Measurements from ENCODE around the gene KLF4.
"Not testable (repeated sequence)": the region's sequence is repeated elsewhere in the genome, so short reads cannot be mapped to it uniquely, and the experiment has no call there.

The KLF4 gene

DNA sequence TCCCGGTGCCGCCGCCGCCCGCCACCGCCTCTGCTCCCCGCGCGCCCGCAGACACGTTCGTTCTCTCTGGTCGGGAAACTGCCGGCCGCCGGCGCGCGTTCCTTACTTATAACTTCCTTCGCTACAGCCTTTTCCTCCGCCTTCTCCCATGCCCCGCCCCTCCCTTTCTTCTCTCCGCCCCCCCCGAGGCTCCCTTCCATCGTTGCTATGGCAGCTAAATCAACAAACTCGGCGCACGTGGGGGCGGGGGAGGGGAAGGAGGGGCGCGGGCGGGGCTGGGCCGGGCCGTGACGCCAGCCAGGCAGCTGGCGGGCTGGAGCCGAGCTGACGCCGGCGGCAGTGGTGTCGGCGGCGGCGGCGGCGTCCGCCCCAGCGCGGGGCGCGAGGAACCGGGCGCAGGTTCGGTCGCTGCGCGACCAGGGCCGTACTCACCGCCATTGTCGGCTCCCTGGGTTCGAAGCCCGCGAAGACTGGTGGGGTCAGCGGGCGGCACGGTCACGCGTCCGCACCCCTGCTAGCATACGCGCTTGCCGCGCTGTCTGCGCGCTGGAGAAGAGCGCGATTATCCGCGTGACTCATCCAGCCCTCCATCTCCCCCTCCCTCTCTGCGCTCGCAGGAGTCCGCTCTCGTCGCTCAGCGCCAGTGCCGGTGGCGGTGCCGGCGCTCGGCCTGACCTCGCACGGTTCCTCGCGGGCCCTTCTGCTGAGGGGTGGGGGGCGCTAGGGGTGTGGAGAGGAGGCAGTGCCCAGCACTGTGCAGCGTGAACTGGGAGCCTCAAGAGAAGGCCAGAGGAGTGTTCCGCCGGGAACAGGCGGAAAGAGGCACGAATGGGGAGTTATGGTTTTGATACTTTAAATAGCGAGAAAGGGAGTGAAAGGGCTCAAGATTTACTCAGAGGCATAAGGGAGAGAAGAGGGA, at the start of gene KLF4:
Gene KLF4 (minus strand): TSS at position 83 of the 919 bp plus-strand sequence. CDS start 597 bp downstream, outside the sequence.
- DNase-seq, result peak; percentile 89

DNA sequence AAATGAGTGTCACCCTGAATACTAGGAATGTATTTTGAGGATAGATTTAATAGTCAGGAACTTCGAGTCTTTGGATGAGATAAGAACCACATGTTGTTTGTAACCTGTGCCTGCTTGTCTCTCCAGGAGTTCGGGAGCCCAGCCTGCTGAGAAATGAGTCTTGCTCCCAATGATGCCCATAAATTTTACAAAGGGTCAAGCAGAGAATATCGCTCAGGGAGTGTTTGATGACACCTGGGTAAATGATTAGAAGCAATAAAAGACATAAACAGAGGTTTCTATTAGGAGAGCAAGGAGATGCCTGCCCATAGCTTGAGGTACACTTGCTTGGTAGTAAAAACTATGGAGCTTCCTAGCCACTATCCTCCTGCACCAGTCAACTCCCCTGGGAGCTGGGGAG, 46.9 kb upstream of the KLF4 start:
- no peak for DNase-seq

DNA sequence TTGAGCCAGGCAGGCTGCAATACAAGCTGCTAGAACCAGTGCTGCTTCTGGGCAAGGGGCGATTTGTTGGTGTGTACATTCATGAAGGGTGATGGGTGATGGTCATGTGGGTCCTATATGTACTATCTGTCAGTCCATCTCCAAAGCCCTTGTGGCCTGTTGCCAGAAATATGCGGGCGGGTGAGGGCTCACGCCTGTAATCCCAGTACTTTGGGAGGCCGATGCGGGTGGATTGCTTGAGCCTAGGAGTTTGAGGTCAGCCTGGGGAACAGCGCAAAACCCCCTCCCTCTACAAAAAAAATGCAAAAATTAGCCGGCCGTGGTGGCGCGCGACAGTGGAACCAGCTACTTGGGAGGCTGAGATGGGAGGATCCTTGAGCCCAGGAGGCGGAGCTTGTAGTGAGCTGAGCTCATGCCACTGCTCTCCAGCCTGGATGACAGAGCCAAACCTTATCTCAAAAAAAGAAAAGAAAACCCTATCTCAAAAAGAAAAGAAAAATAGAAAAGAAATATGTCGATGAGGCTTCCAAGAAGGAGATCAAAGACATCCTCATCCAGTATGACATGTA, 45.0 kb upstream of the KLF4 start:
- no peak for DNase-seq

DNA sequence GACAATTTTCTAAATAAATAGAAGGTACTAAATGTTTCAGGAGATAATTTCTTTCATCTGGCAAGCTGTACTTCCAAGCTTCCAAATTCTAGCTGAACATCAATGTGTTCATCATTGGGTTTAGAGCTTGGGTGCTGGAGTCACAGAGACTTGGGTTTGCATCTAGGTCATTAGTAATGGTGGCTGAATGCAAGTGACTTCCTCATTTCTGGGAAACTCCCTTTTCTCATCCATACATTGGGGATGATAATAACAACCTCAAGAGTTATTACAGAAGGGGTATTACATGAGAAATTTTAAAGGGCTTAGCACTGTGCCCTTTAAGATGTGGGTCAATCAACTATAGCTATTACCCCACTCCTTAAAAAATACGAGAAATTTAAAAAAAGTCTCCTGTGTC, 41.1 kb upstream of the KLF4 start:
- DNase-seq, result no peak

DNA sequence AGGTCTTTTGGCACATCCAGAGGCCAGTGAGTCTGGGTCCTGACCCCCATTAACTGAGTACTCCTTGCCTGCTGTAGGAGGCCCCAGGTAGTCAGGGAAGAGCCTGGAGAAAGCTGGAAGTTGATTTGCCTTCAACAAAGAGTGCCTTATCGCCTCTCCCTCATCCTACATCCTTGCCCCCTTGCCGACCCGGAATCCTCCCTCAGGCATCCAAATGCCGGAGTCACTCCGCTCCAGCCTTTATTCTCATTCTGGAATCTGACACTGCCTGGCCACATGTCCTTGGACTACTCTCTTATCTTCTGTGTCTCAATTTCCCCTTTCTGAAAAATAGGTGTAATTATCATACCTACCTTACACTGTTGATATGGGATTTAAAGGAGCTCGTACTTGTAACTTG, 39.1 kb upstream of the KLF4 start:
- DNase-seq, result no peak

DNA sequence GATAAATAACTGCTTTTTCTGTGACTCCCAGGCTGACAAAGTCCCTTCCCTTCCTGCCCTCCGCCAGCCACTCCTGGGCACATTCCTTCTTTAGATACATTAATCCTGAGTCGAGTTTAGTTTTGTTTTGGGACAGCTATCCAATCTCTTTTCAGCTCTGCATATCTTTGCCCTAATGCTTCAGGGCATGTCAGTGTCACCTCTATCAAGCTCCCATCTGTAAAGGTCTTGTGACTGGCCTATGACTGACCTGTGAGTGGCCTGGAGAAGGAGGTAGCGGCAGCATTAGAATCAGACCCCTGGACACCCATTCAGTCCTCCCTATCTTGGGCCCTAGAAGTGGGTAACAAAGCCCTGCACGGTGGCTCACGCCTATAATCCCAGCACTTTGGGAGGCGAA, 34.0 kb upstream of the KLF4 start:
- DNase-seq, result no peak

DNA sequence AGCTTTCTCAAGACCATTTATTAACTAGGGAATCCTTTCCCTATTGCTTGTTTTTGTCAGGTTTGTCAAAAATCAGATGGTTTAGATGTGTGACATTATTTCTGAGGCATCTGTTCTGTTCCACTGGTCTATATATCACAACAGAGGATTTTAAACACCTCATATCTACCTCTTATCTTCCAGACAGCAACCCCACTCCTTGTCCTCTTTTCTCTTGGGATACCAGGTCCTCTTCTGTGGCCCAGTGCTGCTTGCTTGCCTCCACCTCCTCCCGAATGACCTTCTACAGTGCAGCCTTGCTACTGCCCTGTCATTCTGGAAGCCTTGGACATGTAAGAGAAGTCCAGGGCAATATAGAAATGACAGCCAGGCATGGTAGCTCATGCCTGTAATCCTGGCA, 30.6 kb upstream of the KLF4 start:
- DNase-seq, result no peak

DNA sequence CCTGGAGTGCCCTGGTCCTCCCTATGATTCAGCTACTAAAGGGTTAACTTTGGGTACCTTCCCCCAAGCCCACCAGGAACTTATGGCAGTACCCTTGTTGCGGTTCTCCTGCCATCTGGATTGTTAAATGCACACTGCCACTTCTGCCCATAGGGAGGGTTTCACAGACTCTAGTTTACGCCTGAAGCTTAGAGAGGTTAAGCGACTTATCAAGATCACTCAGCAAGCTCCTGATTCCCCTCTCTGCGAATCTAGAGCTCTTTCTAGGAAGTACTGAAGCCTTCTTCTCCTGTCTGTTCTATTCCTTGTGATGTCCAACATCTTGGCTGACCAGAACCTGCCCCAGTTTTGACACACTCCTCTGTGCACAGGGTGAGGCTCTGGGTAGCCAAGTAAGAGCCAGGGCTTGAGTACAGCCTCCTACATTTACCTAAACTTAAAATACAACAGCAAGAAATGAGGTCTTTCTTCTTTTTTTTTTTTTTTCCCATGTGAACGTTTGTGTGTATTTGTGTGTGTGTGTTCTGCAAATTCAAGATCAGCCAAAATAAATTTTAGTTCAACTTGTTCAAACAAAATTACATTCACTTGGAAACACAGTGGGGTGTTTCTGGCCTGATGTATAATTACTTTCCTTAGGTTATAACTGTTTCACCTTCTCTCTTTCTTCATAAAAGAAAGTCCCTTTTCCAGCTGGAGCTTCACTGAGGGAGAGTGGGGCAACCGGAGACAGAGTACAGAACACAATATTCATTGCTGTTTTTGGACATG, 28.7 kb upstream of the KLF4 start:
- DNase-seq, result no peak

DNA sequence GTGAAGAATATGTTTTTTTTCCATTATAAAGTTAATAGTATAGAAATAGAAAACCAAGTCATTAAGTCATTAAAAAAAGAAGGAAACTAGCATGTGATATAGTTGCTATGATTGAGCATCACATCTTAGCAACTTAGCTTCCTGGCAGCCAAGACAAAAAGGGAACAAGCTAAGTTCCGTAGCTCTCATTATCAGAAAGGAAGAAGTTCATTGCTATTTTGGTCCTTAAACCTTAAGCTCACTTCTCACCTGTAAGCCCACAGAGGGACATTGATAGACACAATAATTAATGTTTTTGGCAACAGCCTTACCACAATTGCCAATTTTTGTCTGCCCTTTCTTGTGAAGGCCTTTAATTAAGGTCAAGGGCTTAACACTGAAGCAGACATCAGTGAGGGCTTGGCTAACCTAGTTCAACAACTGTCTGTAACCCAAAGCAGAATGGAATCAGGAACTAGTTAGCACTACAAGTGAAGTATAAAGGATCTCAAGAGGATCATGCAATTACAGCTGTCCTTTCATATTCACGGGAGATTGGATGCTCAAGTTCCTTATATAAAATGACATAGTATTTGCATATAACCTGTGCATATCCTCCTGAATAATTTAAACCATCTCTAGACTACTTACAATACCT, 24.0 kb upstream of the KLF4 start:
- DNase-seq, result peak; percentile 35

DNA sequence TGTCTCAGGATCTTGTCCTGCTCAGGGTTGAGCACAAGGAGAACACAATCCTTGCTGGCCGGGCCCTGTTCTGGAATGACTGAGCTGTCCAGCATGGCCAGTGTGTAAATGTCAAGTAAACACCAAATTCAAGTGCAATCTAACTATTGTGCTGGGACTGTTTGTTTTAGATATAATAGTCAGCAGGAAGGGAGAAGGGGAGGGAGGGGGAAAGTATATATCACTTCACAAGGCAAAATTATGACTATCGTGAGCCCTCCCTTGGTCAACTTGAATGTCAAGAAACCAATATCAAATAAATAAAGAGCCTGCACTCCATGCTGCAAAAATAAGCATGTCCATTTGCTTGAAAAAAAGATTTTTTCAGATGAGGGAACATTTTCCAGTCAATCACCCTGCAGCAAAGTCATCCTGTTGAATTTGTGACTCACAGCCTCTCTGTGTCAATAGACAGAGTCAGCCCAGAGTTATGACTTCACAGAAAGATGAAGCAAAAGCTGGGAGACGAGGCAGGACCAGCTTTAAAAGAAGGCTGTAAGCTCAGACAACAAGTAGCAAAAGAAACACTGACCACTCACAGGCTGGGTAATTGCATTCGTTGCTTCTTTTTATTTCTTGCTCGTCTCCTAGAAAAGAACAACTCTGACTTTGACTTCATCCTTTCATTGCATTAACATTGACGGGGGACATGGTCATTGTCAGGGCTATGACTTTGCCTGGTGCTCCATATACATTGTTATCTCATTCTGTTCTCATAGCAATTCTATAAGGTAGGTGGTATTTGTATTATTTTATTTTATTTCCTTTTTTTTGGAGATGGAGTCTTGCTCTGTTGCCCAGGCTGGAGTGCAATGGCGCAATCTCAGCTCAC, 15.3 kb upstream of the KLF4 start:
- DNase-seq, result no peak

DNA sequence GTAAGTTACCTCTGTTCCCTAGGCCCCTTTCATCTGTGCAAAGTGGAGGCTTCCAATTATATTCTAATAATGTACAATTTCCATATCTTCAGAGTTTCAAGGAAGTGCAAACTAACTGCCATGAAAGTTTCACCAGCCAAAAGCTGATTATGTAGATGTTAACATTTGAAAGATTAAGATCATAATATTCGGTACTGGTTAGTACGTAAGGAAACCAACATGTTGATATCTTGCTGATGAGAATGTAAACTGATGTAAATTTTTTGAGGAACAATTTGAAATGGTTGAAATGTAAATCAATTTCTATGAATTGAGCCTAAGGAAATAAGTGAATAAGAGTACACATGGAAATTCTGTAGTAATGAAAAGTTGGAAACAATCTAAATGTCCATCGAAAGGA, 12.9 kb upstream of the KLF4 start:
- DNase-seq, result no peak

DNA sequence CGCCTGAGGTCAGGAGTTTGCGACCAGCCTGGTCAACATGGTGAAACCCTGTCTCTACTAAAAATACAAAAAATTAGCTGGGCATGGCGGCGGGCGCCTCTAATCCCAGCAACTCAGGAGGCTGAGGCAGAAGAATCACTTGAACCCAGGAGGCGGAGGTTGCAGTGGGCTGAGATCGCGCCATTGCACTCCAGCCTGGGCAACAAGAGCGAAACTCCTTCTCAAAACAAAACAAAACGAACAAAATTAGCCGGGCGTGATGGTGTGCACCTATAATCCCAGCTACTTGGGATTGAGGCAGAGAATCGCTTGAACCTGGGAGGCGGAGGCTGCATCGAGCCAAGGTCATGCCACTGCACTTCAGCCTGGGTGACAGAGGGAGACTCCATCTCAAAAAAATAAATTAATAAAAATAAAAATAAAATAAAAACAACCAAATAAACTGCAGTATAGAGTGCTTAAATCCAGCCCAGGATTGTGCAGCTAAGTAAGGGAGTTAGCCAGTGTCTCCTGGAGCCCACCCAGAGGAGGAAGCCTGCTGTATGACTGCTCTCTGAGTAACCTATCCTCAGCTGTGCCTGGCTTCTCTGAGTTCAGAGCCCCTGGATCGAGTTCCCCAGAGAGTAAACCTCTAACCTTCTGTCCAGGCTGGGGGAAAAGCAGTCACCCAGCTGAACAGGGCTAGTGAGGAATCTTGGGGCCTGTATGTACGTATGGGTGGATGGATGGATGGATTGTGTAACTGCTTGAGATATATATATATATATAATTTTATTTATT, 11.0 kb upstream of the KLF4 start:
- DNase-seq, result not testable (repeated sequence)

DNA sequence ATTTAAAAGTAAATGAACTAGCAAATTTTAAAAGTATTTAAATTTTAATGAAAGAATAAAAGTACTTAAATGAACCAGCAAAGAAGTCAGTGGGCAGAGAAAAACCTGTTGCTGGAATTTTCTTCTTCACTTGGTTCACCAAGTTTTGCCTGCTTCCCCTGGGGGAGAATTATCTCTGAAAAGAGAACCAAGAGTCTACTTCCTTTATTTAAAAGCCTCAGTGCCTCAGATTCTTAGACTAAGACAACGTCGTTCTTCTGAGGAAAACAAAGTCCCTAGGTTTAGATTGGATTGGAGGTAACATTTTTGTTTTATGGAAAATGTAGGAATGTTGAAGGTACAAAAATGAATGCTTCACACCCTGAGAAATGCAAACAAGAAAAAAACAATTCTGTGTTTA, 7.4 kb upstream of the KLF4 start:
- no peak for DNase-seq

DNA sequence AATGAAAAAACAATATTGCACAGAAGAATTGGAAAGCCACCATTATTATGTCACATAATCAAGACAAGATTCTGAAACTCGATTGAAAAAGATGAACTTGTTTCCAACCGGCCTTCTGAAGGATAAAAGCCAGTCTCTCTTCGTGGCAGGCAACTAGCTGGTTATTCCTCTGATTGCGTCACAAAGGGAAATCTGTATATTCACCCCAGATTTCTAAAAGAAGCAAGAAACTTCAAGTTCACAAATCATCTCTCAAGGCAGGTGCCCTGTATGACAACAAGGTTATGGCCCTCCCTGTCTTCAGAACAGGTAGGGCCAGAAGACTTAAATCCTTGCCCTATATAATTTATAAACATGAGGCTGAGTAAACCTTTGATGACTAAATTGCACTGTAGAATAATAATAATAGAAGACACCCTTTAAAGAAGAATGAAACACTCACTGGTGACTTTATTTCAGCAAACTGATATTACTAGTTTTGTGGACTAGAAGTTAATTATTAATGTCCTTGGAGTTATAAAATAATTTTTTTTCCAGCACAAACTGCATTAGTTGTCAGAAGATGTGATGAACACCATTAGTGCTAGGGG, 2.9 kb upstream of the KLF4 start:
- DNase-seq, result no peak

DNA sequence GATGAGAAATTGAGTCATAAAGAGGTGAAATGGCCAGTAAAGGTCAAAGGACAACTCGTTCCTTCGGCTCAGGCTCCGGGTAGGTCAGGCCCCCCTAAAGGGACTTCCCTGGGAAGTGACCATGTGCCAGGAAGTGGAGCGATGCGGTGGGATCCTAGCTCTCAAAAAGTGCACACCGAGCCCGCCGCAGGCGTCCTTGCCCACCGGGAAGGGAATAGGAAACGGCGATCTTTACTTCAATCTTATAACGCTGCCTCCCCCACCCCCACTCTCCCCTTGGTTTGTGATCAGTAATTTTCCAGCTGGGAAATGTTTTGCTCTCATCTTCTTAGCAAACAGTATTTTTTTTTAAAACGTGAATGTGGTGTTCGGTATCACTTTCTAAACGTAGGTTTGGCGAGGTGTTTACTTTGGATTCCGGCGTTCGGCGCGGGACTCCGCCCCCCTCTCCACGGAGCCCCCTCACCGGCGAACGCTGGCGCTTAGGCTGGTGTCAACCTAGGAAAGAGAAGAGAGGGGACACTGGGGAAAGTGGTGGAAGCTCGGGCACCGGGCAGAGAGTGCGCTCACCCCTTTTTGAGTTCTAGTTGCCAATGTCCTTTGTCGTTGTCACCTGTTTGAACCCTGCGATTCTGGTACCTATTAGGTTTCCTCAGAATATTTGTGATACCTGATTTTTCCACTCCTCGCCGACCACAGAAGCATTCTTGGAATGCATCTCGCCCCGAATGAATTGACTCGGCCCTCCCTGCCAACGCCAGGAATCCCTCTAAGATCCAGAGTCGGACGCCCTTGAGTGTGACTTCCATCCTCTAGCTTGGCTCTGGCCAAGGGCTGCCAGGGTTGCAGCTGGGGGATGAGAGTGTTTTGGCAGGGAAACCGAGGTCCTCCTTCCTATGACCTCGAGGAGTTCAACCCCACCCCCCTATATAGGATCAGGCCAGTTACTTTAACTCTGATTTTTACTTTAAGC, 1.8 kb upstream of the KLF4 start:
- DNase-seq, result no peak

DNA sequence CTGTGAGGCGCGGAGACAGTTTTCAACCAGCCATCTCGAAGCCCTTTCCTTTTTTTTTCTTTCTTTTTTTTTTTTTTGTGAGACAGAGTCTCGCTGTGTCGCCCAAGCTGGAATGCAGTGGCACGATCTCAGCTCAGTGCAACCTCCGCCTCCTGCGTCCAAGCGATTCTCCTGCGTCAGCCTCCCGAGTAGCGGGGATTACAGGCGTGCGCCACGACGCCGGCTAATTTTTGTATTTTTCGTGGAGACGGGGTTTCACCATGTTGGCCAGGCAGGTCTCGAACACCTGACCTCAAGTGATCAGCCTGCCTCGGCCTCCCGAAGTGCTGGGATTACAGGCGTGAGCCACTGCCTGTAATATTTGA, 1.0 kb upstream of the KLF4 start:
- not testable (repeated sequence) for DNase-seq

DNA sequence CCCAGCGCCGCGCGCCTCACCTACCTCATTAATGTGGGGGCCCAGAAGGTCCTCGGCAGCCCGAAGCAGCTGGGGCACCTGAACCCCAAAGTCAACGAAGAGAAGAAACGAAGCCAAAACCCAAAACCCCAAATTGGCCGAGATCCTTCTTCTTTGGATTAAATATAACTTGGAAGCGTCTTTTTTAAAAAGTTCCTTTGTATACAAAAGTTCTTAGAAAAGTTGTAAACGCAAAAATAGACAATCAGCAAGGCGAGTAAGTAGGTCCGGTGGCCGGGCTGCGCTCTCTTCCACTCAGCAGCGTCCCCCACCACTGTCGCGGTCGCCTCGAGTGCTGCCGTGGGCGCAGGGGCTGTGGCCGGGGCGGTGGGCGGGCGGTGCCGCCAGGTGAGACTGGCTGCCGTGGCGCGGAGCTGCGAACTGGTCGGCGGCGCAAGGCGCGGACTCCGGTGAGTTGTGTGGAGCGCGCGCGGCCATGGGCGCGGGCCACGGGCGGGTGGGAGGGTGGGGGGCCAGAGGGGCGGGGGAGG, 360 bp downstream of the KLF4 start:
- DNase-seq, result no peak

DNA sequence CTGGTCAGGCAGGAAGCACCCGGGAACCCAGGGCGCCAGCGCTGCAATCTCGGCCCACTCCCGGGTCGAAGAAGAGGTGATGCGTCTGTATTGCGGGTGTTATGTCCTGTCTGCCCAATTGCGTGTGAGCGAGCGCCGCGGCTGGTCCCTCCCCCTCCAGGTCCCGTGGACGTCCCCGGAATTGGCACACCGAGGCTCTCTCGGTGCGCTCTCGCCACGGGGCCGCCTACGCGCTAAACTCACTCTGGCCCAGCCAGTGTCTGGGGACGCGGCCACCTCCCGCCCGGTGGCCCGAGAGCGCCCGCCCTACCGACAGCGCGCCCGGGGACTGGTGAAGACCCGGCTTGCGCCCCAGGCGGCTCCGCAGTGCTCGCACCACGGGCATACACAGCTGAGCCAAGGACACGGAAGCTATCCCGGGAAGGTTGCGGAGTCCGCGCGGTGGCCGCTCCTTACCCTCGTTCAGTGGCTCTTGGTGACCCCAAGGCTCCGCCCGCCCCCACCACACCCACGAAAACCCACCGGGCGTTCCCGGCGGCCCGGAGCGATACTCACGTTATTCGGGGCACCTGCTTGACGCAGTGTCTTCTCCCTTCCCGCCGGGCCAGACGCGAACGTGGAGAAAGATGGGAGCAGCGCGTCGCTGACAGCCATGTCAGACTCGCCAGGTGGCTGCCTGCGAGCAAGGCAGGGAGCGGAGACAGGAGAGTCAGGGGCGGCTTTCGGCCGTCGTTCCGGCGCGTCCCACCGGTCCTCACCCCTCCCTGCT, 1.0 kb downstream of the KLF4 start:
- no peak for DNase-seq
